Stimulated activated CD8-positive, alpha-beta memory T cell treated with anti-CD3 and anti-CD28 coated beads, Interleukin-4, amount 100 ng/mL, for 24 hours (primary cell): ENCODE results near the gene COG5.

Experiments used
- DNase-seq: peaks from one replicate; pipeline ENCODE4 v3.0.0-alpha.2; 2020; ENCODE audit warnings: low read depth

COG5 gene

GRCh38 chr7:107330478-107330877 lies 233.2 kb downstream of the COG5 start:
- no peak for DNase-seq

GRCh38 chr7:107327986-107328569 lies 235.6 kb downstream of the COG5 start:
- no peak for DNase-seq

GRCh38 chr7:107326061-107326460 lies 237.7 kb downstream of the COG5 start:
- no peak for DNase-seq

- no peak for DNase-seq
Measured at GRCh38 chr7:107322015-107322414, 241.7 kb downstream of the COG5 start.

GRCh38 chr7:107321611-107322010 lies 242.1 kb downstream of the COG5 start:
- no peak for DNase-seq

GRCh38 chr7:107319724-107320228 lies 243.9 kb downstream of the COG5 start:
- no peak for DNase-seq

GRCh38 chr7:107318523-107319160 lies 245.1 kb downstream of the COG5 start:
- DNase-seq, result no peak

- no peak for DNase-seq
Measured at GRCh38 chr7:107315716-107316220, 248.0 kb downstream of the COG5 start.

GRCh38 chr7:107313355-107313754 lies 250.4 kb downstream of the COG5 start:
- no peak for DNase-seq

- no peak for DNase-seq
Measured at GRCh38 chr7:107312418-107312817, 251.3 kb downstream of the COG5 start.

GRCh38 chr7:107309296-107309695 lies 254.4 kb downstream of the COG5 start:
- DNase-seq, result no peak

- no peak for DNase-seq
Measured at GRCh38 chr7:107304636-107305035, 259.1 kb downstream of the COG5 start.

- no peak for DNase-seq
Measured at GRCh38 chr7:107304063-107304462, 259.7 kb downstream of the COG5 start.

- no peak for DNase-seq
Measured at GRCh38 chr7:107302250-107302847, 261.4 kb downstream of the COG5 start.

- no peak for DNase-seq
Measured at GRCh38 chr7:107294182-107294581, 269.5 kb downstream of the COG5 start.

GRCh38 chr7:107292591-107292990 lies 271.1 kb downstream of the COG5 start:
- DNase-seq, result no peak

- no peak for DNase-seq
Measured at GRCh38 chr7:107291434-107291833, 272.3 kb downstream of the COG5 start.

GRCh38 chr7:107286751-107287621 lies 276.7 kb downstream of the COG5 start:
- no peak for DNase-seq

- DNase-seq, result no peak
Measured at GRCh38 chr7:107284911-107285479, 278.7 kb downstream of the COG5 start.

- DNase-seq, result no peak
Measured at GRCh38 chr7:107277331-107277730, 286.4 kb downstream of the COG5 start.

GRCh38 chr7:107276220-107276827 lies 287.4 kb downstream of the COG5 start:
- DNase-seq, result no peak

- no peak for DNase-seq
Measured at GRCh38 chr7:107274506-107274905, 289.2 kb downstream of the COG5 start.
